MCF 10A (cell line): ENCODE measurements around the gene TDP2. TPM values are rescaled to one million over a fixed set of nuclear protein-coding genes. Genes with fewer than 3 reads are reported as not detected.
"Not testable (repeated sequence)": the region's sequence is repeated elsewhere in the genome, so short reads cannot be mapped to it uniquely, and the experiment has no call there.

Experiments used
- BruUV-seq: library from RNA; stranded (reverse); fragments of 400-500 nt; replicated peaks from 2 replicates; lab custom pipeline; 2021; lab: Mats Ljungman, UMichigan
- CTCF ChIA-PET: fragments of 300-600 bp; sonication (Branson Sonifier 250); formaldehyde crosslinking; extraction: SDS; loops from one replicate; lab custom pipeline; 2021; ENCODE audit warnings: antibody characterized with exemption, inconsistent platforms; lab: Yijun Ruan, JAX
- POLR2A ChIA-PET: fragments of 300-600, 350-650 bp; sonication (Branson Sonifier 250); formaldehyde crosslinking; extraction: SDS; loops from one replicate; lab custom pipeline; 2020; ENCODE audit warnings: antibody characterized with exemption, inconsistent platforms; lab: Yijun Ruan, JAX
- DNase-seq: peaks from one replicate; pipeline ENCODE4 v3.0.0-alpha.2; 2018; ENCODE audit not compliant: unreplicated experiment
- H3K27ac Mint-ChIP-seq: one replicate; pipeline ENCODE4 v1.8.0; 2022; ENCODE audit warnings: mild to moderate bottlenecking, low read depth, mixed read lengths; ENCODE audit not compliant: unreplicated experiment
- H3K27me3 Mint-ChIP-seq: one replicate; pipeline ENCODE4 v1.8.0; 2022; ENCODE audit warnings: mixed read lengths; ENCODE audit not compliant: insufficient read depth, unreplicated experiment
- H3K36me3 Mint-ChIP-seq: one replicate; pipeline ENCODE4 v1.8.0; 2022; ENCODE audit warnings: mild to moderate bottlenecking, moderate library complexity, mixed read lengths; ENCODE audit not compliant: insufficient read depth, unreplicated experiment
- H3K4me1 Mint-ChIP-seq: one replicate; pipeline ENCODE4 v1.8.0; 2022; ENCODE audit warnings: mixed read lengths; ENCODE audit not compliant: insufficient read depth, unreplicated experiment
- H3K4me3 Mint-ChIP-seq: one replicate; pipeline ENCODE4 v1.8.0; 2022; ENCODE audit warnings: mild to moderate bottlenecking, moderate library complexity, mixed read lengths; ENCODE audit not compliant: unreplicated experiment
- H3K9me3 Mint-ChIP-seq: one replicate; pipeline ENCODE4 v1.8.0; 2022; ENCODE audit warnings: mixed read lengths; ENCODE audit not compliant: unreplicated experiment
- CTCF ChIP-seq: fragments of 200-600 bp; IDR thresholded peaks from one replicate; pipeline ENCODE4 v1.8.0; 2022; ENCODE audit warnings: antibody characterized with exemption, mild to moderate bottlenecking; ENCODE audit not compliant: unreplicated experiment
- intact Hi-C: fragments of 100-400 bp; cut with micrococcal nuclease; formaldehyde crosslinking; loops from 2 replicates; pipeline ENCODE4 v1.14.1; 2022
- total RNA-seq: library from RNA; stranded (reverse); gene quantifications from 2 replicates; pipeline ENCODE4 v1.2.3, GENCODE V29; 2022

The TDP2 gene
- total RNA-seq, 1 experiment from 2014 or later = 28.2 TPM

- Mint-ChIP-seq H3K27ac (no peak overlapping the region), H3K27me3 (no peaks in the 10 kb centered on the region), H3K4me3 (no peak overlapping the region), H3K9me3 (no peaks in the 10 kb centered on the region), H3K4me1 (no peaks in the 10 kb centered on the region), H3K36me3 (no peaks in the 10 kb centered on the region)
- ChIA-PET CTCF (no interaction called here), POLR2A (interaction anchor here (0.6 kb wide), 1 partner anchor 578 kb away, joined by 3 read pairs; no protein-coding TSS in a partner anchor)
- DNase-seq = no peak
- intact Hi-C loops = no loop called here
- no peak for TF ChIP-seq CTCF
- no TSS peak for BruUV-seq
Observed at GRCh38 chr6:24672620-24673182, 6.0 kb upstream of the TDP2 start.

- H3K4me3 Mint-ChIP-seq, intact Hi-C loops, H3K9me3 Mint-ChIP-seq, CTCF ChIA-PET, DNase-seq, H3K27me3 Mint-ChIP-seq, H3K36me3 Mint-ChIP-seq, BruUV-seq, H3K27ac Mint-ChIP-seq, H3K4me1 Mint-ChIP-seq: not testable (repeated sequence)
- POLR2A ChIA-PET = interaction anchor here (0.8 kb wide), 1 partner anchor 27 kb away, joined by 4 read pairs; no protein-coding TSS in a partner anchor
Observed at GRCh38 chr6:24671077-24671476, 4.4 kb upstream of the TDP2 start.

GRCh38 chr6:24670492-24670891 is 3.8 kb upstream of the TDP2 start:
- H3K4me3 Mint-ChIP-seq, BruUV-seq, H3K36me3 Mint-ChIP-seq, intact Hi-C loops, DNase-seq, H3K4me1 Mint-ChIP-seq, H3K9me3 Mint-ChIP-seq, H3K27ac Mint-ChIP-seq, CTCF ChIA-PET, H3K27me3 Mint-ChIP-seq: not testable (repeated sequence)
- POLR2A ChIA-PET = interaction anchor here (0.8 kb wide), 1 partner anchor 26 kb away, joined by 4 read pairs; no protein-coding TSS in a partner anchor

- intact Hi-C loops = no loop called here
- no peak for TF ChIP-seq CTCF
- BruUV-seq = no TSS peak
- Mint-ChIP-seq H3K36me3 (peaks cover 10% of the 10 kb centered on the region), H3K27ac (no peak overlapping the region), H3K4me1 (peaks cover 15% of the 10 kb centered on the region), H3K9me3 (no peaks in the 10 kb centered on the region), H3K4me3 (peak overlapping the region; percentile 94), H3K27me3 (no peaks in the 10 kb centered on the region)
- POLR2A ChIA-PET = interaction anchor here (0.9 to 1.2 kb wide), 2 partner anchors 23 to 33 kb away, joined by 3 read pairs; partner anchors contain the start of gene KIAA0319
- DNase-seq = no peak
- CTCF ChIA-PET = interaction anchor here (0.6 to 1.8 kb wide), 4 partner anchors 27 to 148 kb away, joined by 3 to 5 read pairs (median 4); no protein-coding TSS in a partner anchor
Observed at GRCh38 chr6:24668997-24669361, 2.3 kb upstream of the TDP2 start.

GRCh38 chr6:24668066-24668996 is 1.6 kb upstream of the TDP2 start:
- ChIA-PET POLR2A (interaction anchor here (0.9 kb wide), 1 partner anchor 32 kb away, joined by 3 read pairs; no protein-coding TSS in a partner anchor), CTCF (interaction anchor here (0.6 to 1.8 kb wide), 4 partner anchors 28 to 147 kb away, joined by 3 to 5 read pairs (median 4); no protein-coding TSS in a partner anchor)
- BruUV-seq, H3K27me3 Mint-ChIP-seq, intact Hi-C loops, DNase-seq, H3K27ac Mint-ChIP-seq, H3K9me3 Mint-ChIP-seq: not testable (repeated sequence)
- Mint-ChIP-seq H3K4me1 (peaks cover 15% of the 10 kb centered on the region), H3K4me3 (peak overlapping the region; percentile 94), H3K36me3 (peaks cover 17% of the 10 kb centered on the region)
